K562 (cell line): ENCODE results near the gene CS. TPM values are rescaled to one million over a fixed set of nuclear protein-coding genes. Genes with fewer than 3 reads are reported as not detected.

Experiments used
- CREBBP ChIP-seq: IDR thresholded peaks from one replicate; pipeline ENCODE4 v1.6.1; 2012; ENCODE audit warnings: low read depth, mild to moderate bottlenecking, control low read depth, inconsistent platforms, low read length
- HNRNPK ChIP-seq: fragments of 200-400 bp; formaldehyde crosslinking; IDR thresholded peaks from one replicate; pipeline ENCODE4 v1.6.1; 2018; ENCODE audit warnings: mild to moderate bottlenecking, low read depth, low read length; ENCODE audit not compliant: poor library complexity, severe bottlenecking
- HNRNPL ChIP-seq: fragments of 200-400 bp; formaldehyde crosslinking; IDR thresholded peaks from 2 replicates; pipeline ENCODE4 v1.6.1; 2017; ENCODE audit warnings: low read depth, mild to moderate bottlenecking, low read length
- NFXL1 ChIP-seq: fragments of 450-650 bp; formaldehyde crosslinking; IDR thresholded peaks from 2 replicates; pipeline ENCODE4 v1.4.0; 2021; ENCODE audit warnings: mild to moderate bottlenecking
- POLR2AphosphoS2 ChIP-seq: IDR thresholded peaks from 2 replicates; pipeline ENCODE4 v1.6.1; 2012; ENCODE audit warnings: low read length, improper control_type of control experiment
- REST ChIP-seq, 2 experiments: fragments of 450-650 bp; formaldehyde crosslinking in 1 of 2; IDR thresholded peaks; 2 replicates each; pipeline versions ENCODE4 v1.4.0 to v1.6.1; 2014 to 2020; ENCODE audit warnings: mild to moderate bottlenecking in 2 of 2, borderline replicate concordance in 1 of 2, low read depth in 1 of 2
- TCFL5 ChIP-seq: fragments of 250-450 bp; sonication (Bioruptor Pico); conservative IDR thresholded peaks from 2 replicates; pipeline ENCODE4 v1.6.1; 2021; ENCODE audit warnings: mild to moderate bottlenecking, moderate library complexity, matching md5 sums
- TFAP4 ChIP-seq: sonication (generic); formaldehyde crosslinking; IDR thresholded peaks from 2 replicates; pipeline ENCODE4 v1.8.0; 2022; ENCODE audit warnings: missing genetic modification reagents, mild to moderate bottlenecking, moderate library complexity, borderline replicate concordance
- ZBTB5 ChIP-seq: fragments of 450-650 bp; IDR thresholded peaks from 2 replicates; pipeline ENCODE4 v1.6.1; 2017; ENCODE audit warnings: antibody characterized with exemption
- ZNF282 ChIP-seq: sonication (generic); formaldehyde crosslinking; IDR thresholded peaks from 2 replicates; pipeline ENCODE4 v1.8.1; 2023; ENCODE audit warnings: missing genetic modification reagents
- ZNF512 ChIP-seq: IDR thresholded peaks from 2 replicates; pipeline ENCODE4 v1.6.1; 2016; ENCODE audit warnings: missing genetic modification characterization, missing compliant biosample characterization
- ZSCAN29 ChIP-seq: fragments of 450-650 bp; IDR thresholded peaks from 2 replicates; pipeline ENCODE4 v1.6.1; 2017
- polyA plus RNA-seq, 8 experiments: library from polyadenylated mRNA; depleted of rRNA in 4 of 8; stranded (reverse) in 5 of 8; unstranded in 3 of 8; fragments of >200 nt; fragmentation: Nextera tagmentation in 2 of 8; fragmentation: Illumina TruSeq in 1 of 8; extraction: Ambion mirVana in 2 of 8; extraction: Trizol in 1 of 8; gene quantifications; 2 replicates each; pipeline versions ENCODE4 v1.2.1 to v1.2.3, GENCODE V29; 2011 to 2014; ENCODE audit warnings: inconsistent platforms in 1 of 8, missing spikeins in 1 of 8
- total RNA-seq, 7 experiments: library from RNA; depleted of rRNA in 6 of 7; stranded (reverse); fragments of >200 nt in 6 of 7; fragmentation: Illumina TruSeq in 2 of 7; extraction: Trizol in 2 of 7; gene quantifications; 2 replicates each; pipeline versions ENCODE4 v1.2.1 to v1.2.3, GENCODE V29; 2011 to 2021; ENCODE audit warnings: low replicate concordance in 1 of 7

CS gene
- total and polyA plus RNA-seq, 9 of the 15 experiments (the other 6 are each of a cell fraction or from before 2014, with no cell fraction given) = 99.9 to 390 (median 149) TPM

- TF ChIP-seq ZNF282 (CRISPR knock-in tag) (no peak), HNRNPK (no peak), CREBBP (no peak), NFXL1 (CRISPR knock-in tag) (no peak), TCFL5 (CRISPR knock-in tag) (no peak), ZBTB5 (no peak), REST (IDR thresholded peaks at IDR 0.05; ENCODE audit: borderline replicate concordance) (no peak), REST (CRISPR knock-in tag; IDR thresholded peaks at IDR 0.05; ENCODE audit: low read depth) (no peak), HNRNPL (no peak), TFAP4 (no peak), ZNF512 (no peak), POLR2AphosphoS2 (no peak), ZSCAN29 (no peak)
Measured at GRCh38 chr12:56300644-56301464, 724 bp upstream of the CS start (continued).
